H1 (cell line): ENCODE measurements around the gene XK. TPM values are rescaled to one million over a fixed set of nuclear protein-coding genes. Genes with fewer than 3 reads are reported as not detected.

Experiments
- ASH2L ChIP-seq: fragments of 200-600, 300-600 bp; sonication (generic); IDR thresholded peaks from one replicate; pipeline ENCODE4 v1.7.1; 2017; ENCODE audit warnings: low read length
- FOSL1 ChIP-seq: IDR thresholded peaks from 2 replicates; pipeline ENCODE4 v1.6.1; 2011; ENCODE audit warnings: mild to moderate bottlenecking, low read depth, low read length, moderate library complexity; ENCODE audit not compliant: insufficient read depth
- polyA plus RNA-seq, 7 experiments: library from polyadenylated mRNA; depleted of rRNA in 3 of 7; stranded (reverse) in 5 of 7; unstranded in 2 of 7; fragments of >200 nt in 5 of 7; fragments of 200-250 nt in 2 of 7; gene quantifications; 1 replicate in 5 of 7; 2 replicates in 1 of 7; 4 replicates in 1 of 7; pipeline versions ENCODE4 v1.2.1 to v1.2.3, GENCODE V29; 2011 to 2013; ENCODE audit warnings: missing spikeins in 2 of 7, mixed read lengths in 2 of 7
- total RNA-seq: library from RNA; stranded (reverse); fragmentation: NEBNext Ultra II Directional; extraction: Animal tissue kit (Norgen Biotek cat#: 25700); gene quantifications from 2 replicates; pipeline ENCODE4 v1.2.1, GENCODE V29; 2021
- TF ChIP-seq, protein P1 (sequence below): fragments of 300-600 bp; sonication (generic); IDR thresholded peaks from 2 replicates; pipeline ENCODE4 v1.7.1; 2012; ENCODE audit warnings: low read length, moderate library complexity, mild to moderate bottlenecking, inconsistent platforms; ENCODE audit not compliant: insufficient replicate concordance

Gene XK
- total and polyA plus RNA-seq, 2 of the 8 experiments (the other 6 are each of a cell fraction or from before 2014, with no cell fraction given), result 0.76 to 0.84 TPM

DNA sequence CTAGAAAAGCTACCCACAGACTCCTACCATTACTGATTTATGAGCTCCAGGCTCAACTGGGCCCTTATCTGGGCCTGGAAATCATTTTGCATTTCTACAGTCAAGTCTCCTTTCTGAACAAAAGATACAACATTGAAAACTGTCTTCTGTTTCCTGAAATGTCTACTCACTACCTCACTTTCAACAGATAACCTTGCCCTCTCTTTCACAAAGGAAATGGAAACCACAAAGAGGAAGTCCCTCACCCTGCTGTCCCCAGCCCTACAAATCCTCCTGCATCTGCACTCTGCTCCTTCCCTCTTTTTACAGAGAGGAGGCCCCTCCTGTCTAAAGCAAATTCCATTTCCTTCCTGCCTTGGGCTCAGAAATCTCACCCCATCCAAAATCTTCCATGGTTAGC, 69.4 kb downstream of the XK start (continued):
- TF ChIP-seq FOSL1, result no peak
- TF ChIP-seq, protein P1, sequence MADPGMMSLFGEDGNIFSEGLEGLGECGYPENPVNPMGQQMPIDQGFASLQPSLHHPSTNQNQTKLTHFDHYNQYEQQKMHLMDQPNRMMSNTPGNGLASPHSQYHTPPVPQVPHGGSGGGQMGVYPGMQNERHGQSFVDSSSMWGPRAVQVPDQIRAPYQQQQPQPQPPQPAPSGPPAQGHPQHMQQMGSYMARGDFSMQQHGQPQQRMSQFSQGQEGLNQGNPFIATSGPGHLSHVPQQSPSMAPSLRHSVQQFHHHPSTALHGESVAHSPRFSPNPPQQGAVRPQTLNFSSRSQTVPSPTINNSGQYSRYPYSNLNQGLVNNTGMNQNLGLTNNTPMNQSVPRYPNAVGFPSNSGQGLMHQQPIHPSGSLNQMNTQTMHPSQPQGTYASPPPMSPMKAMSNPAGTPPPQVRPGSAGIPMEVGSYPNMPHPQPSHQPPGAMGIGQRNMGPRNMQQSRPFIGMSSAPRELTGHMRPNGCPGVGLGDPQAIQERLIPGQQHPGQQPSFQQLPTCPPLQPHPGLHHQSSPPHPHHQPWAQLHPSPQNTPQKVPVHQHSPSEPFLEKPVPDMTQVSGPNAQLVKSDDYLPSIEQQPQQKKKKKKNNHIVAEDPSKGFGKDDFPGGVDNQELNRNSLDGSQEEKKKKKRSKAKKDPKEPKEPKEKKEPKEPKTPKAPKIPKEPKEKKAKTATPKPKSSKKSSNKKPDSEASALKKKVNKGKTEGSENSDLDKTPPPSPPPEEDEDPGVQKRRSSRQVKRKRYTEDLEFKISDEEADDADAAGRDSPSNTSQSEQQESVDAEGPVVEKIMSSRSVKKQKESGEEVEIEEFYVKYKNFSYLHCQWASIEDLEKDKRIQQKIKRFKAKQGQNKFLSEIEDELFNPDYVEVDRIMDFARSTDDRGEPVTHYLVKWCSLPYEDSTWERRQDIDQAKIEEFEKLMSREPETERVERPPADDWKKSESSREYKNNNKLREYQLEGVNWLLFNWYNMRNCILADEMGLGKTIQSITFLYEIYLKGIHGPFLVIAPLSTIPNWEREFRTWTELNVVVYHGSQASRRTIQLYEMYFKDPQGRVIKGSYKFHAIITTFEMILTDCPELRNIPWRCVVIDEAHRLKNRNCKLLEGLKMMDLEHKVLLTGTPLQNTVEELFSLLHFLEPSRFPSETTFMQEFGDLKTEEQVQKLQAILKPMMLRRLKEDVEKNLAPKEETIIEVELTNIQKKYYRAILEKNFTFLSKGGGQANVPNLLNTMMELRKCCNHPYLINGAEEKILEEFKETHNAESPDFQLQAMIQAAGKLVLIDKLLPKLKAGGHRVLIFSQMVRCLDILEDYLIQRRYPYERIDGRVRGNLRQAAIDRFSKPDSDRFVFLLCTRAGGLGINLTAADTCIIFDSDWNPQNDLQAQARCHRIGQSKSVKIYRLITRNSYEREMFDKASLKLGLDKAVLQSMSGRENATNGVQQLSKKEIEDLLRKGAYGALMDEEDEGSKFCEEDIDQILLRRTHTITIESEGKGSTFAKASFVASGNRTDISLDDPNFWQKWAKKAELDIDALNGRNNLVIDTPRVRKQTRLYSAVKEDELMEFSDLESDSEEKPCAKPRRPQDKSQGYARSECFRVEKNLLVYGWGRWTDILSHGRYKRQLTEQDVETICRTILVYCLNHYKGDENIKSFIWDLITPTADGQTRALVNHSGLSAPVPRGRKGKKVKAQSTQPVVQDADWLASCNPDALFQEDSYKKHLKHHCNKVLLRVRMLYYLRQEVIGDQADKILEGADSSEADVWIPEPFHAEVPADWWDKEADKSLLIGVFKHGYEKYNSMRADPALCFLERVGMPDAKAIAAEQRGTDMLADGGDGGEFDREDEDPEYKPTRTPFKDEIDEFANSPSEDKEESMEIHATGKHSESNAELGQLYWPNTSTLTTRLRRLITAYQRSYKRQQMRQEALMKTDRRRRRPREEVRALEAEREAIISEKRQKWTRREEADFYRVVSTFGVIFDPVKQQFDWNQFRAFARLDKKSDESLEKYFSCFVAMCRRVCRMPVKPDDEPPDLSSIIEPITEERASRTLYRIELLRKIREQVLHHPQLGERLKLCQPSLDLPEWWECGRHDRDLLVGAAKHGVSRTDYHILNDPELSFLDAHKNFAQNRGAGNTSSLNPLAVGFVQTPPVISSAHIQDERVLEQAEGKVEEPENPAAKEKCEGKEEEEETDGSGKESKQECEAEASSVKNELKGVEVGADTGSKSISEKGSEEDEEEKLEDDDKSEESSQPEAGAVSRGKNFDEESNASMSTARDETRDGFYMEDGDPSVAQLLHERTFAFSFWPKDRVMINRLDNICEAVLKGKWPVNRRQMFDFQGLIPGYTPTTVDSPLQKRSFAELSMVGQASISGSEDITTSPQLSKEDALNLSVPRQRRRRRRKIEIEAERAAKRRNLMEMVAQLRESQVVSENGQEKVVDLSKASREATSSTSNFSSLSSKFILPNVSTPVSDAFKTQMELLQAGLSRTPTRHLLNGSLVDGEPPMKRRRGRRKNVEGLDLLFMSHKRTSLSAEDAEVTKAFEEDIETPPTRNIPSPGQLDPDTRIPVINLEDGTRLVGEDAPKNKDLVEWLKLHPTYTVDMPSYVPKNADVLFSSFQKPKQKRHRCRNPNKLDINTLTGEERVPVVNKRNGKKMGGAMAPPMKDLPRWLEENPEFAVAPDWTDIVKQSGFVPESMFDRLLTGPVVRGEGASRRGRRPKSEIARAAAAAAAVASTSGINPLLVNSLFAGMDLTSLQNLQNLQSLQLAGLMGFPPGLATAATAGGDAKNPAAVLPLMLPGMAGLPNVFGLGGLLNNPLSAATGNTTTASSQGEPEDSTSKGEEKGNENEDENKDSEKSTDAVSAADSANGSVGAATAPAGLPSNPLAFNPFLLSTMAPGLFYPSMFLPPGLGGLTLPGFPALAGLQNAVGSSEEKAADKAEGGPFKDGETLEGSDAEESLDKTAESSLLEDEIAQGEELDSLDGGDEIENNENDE, result no peak
- no peak for TF ChIP-seq ASH2L
